Heart left ventricle (tissue), 13 donors: Measurements from ENCODE around the gene GLO1.
"Not testable (repeated sequence)": the region's sequence is repeated elsewhere in the genome, so short reads cannot be mapped to it uniquely, and the experiment has no call there.

ENCODE experiments used
- CTCF ChIP-seq, 12 donors: fragments of 200-600 bp; sonication (generic) in 4 of 12; IDR thresholded peaks; one replicate each; pipeline versions ENCODE4 v1.5.0 to v1.8.0; 2018 to 2022; ENCODE audit warnings: antibody characterized with exemption in 12 of 12, mild to moderate bottlenecking in 5 of 12
- POLR2A ChIP-seq, 2 donors: fragments of 450-650 bp; IDR thresholded peaks; one replicate each; pipeline ENCODE4 v1.6.1; 2017; ENCODE audit warnings: antibody characterized with exemption in 2 of 2, mild to moderate bottlenecking in 2 of 2, moderate library complexity in 2 of 2
- donor health status: ischemic (EF 13 %, LVEDD 7.1; RV severe dilation, severe dysfunction).
- donor health status: DM: no; HTN: yes; CAD: no.
- donor health status: DM: no; HTN: no; CAD: no.
- donor health status: ischemic (EF 25% LVEDD 6.9; RV normal size, moderate dysfunction).
- donor health status: ischemic (EF 25% LVEDD 5.7; RV mildly dilated, moderate dysfunction).
- donor health status: ischemic (EF 35%, LVEDD 5.7; RV mildly dilated, moderate dysfunction).
- donor health status: nonischemic (EF 11% LVEDD 7.7; RV severe dilation, severe dysfunction).
- donor health status: DM: yes; HTN: yes; CAD: no.
- donor health status: PGD.
- donor health status: ischemic (EF 29% LVEDD 5.4; RV normal size, mild dysfunction).
- donor health status: nonischemic (EF 23%, LVEDD 6.1; RV moderate dilation, normal function).

GRCh38 chr6:38699702-38700101 lies 3.2 kb downstream of the GLO1 start:
- not testable (repeated sequence) for TF ChIP-seq POLR2A, CTCF (IDR thresholded peaks at IDR 0.05)
